Gastrocnemius medialis (tissue), 4 donors: Measurements from ENCODE around the gene PTH2. TPM values are rescaled to one million over a fixed set of nuclear protein-coding genes. Genes with fewer than 3 reads are reported as not detected.

Source experiments
- ATAC-seq, 2 donors: fragments of 150-250 bp; one replicate each; pipeline ENCODE4 v1.9.1; 2016
- DNase-seq, 2 donors: peaks; one replicate each; pipeline ENCODE4 v3.0.0-alpha.2; 2019
- H3K27ac ChIP-seq, 4 donors: fragments of 200-600 bp; sonication (generic); 1 replicate in 1 of 4; 2 replicates in 3 of 4; pipeline ENCODE4 v1.5.1; 2016 to 2018; ENCODE audit warnings: mild to moderate bottlenecking in 2 of 4, moderate library complexity in 1 of 4
- H3K27me3 ChIP-seq, 3 donors: fragments of 200-600 bp; sonication (generic) in 2 of 3; 1 replicate in 1 of 3; 2 replicates in 2 of 3; pipeline versions ENCODE4 v1.5.1 to v1.6.0; 2016 to 2019; ENCODE audit warnings: mild to moderate bottlenecking in 1 of 3, moderate library complexity in 1 of 3
- H3K36me3 ChIP-seq, 2 donors: fragments of 200-600 bp; sonication (generic) in 1 of 2; one replicate each; pipeline ENCODE4 v1.5.1; 2017 to 2018
- H3K4me1 ChIP-seq, 2 donors: fragments of 200-600 bp; sonication (generic) in 1 of 2; one replicate each; pipeline ENCODE4 v1.5.1; 2016 to 2017; ENCODE audit warnings: mild to moderate bottlenecking in 2 of 2
- H3K4me3 ChIP-seq, 4 donors: fragments of 200-600 bp; sonication (generic) in 3 of 4; 1 replicate in 1 of 4; 2 replicates in 3 of 4; pipeline ENCODE4 v1.5.1; 2016 to 2019; ENCODE audit warnings: mild to moderate bottlenecking in 2 of 4
- H3K9me3 ChIP-seq, 3 donors: fragments of 200-600 bp; sonication (generic) in 2 of 3; 1 replicate in 1 of 3; 2 replicates in 2 of 3; pipeline ENCODE4 v1.5.1; 2016 to 2019
- POLR2A ChIP-seq, 2 donors: fragments of 450-650 bp; IDR thresholded peaks; one replicate each; pipeline ENCODE4 v1.6.1; 2017; ENCODE audit warnings: antibody characterized with exemption in 2 of 2, mild to moderate bottlenecking in 2 of 2, moderate library complexity in 2 of 2
- in situ Hi-C, 4 donors: fragments of 200-750 bp; cut with MboI; loops; one replicate each; pipeline versions ENCODE4 v1.15.0 to v1.8.0; 2017; ENCODE audit warnings: low sequenced_read_pairs in 4 of 4
- intact Hi-C: fragments of 100-400 bp; cut with DNase I; formaldehyde crosslinking; loops from one replicate; pipeline ENCODE4 v1.15.1; 2023; ENCODE audit warnings: low total_unique reads
- total RNA-seq, 4 donors: library from RNA; depleted of rRNA; stranded (reverse); fragments of >200 nt; gene quantifications; one replicate each; pipeline versions ENCODE4 v1.1.0 to v1.2.3, GENCODE V29; 2016
- TF ChIP-seq, protein P1 (sequence below), 5 experiments: fragments of 450-650 bp in 3 of 5; fragments of 200-600 bp in 2 of 5; sonication (generic) in 2 of 5; IDR thresholded peaks in 4 of 5; conservative IDR thresholded peaks in 1 of 5; 1 replicate in 4 of 5; 2 replicates in 1 of 5; pipeline ENCODE4 v1.5.1; 2016 to 2019; ENCODE audit warnings: antibody characterized with exemption in 5 of 5, mild to moderate bottlenecking in 3 of 5, moderate library complexity in 3 of 5

The PTH2 gene
- total RNA-seq, 4 donors from 2014 or later = not detected

DNA sequence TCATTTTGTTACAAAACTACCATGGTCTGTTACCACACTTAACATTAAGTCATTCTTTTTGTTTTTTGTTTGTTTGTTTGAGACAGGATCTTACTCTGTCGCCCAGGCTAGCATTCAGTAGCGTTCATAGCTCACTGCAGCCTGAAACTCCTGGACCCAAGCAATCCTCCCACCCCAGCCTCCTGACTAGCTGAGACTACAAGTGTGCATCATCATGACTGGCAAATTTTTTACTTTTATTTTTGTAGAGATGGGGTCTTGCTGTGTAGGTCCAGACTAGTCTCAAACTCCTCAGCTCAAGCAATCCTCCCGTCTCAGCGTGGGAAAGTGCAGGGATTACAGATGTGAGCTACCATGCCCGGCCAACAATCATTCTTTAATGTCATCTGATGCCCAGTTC is 33.1 kb upstream of the PTH2 start:
- in situ Hi-C loops = no loop called here
- Histone ChIP-seq H3K4me3 (no peak overlapping the region), H3K27me3 (no peaks in the 10 kb centered on the region), H3K9me3 (no peaks in the 10 kb centered on the region), H3K4me1 (peaks cover 10 to 17% of the 10 kb centered on the region in 2 donors), H3K36me3 (no peaks in the 10 kb centered on the region), H3K27ac (peak overlapping the region; percentile 57 to 72 (median 64))
- no peak for TF ChIP-seq POLR2A (IDR thresholded peaks at IDR 0.05)
- TF ChIP-seq, protein P1, sequence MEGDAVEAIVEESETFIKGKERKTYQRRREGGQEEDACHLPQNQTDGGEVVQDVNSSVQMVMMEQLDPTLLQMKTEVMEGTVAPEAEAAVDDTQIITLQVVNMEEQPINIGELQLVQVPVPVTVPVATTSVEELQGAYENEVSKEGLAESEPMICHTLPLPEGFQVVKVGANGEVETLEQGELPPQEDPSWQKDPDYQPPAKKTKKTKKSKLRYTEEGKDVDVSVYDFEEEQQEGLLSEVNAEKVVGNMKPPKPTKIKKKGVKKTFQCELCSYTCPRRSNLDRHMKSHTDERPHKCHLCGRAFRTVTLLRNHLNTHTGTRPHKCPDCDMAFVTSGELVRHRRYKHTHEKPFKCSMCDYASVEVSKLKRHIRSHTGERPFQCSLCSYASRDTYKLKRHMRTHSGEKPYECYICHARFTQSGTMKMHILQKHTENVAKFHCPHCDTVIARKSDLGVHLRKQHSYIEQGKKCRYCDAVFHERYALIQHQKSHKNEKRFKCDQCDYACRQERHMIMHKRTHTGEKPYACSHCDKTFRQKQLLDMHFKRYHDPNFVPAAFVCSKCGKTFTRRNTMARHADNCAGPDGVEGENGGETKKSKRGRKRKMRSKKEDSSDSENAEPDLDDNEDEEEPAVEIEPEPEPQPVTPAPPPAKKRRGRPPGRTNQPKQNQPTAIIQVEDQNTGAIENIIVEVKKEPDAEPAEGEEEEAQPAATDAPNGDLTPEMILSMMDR (IDR thresholded peaks at IDR 0.05 in 4 of 5, conservative IDR thresholded peaks at IDR 0.05 in 1 of 5) = no peak
- intact Hi-C loops = no loop called here
- ATAC-seq = no peak
- DNase-seq = no peak

DNA sequence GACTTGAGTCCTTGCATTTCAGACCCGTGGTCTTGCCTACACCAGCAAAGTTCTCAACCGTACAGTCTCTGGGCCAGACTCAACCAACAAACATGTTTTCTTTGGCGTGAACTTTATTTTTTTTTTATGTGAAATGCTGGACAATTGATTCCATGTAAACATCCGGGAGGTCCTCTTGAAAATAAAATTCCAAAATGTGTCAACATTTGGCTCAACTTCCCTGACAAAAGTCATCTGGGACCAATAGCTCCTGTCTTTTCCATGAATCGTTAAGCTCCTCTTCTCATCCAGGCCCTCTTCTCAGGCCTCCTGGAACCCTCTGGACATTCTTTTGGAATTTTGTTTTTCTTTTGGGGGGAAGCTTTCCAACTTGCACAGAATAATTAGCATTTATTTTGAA is 32.5 kb upstream of the PTH2 start:
- TF ChIP-seq, protein P1 (IDR thresholded peaks at IDR 0.05 in 4 of 5, conservative IDR thresholded peaks at IDR 0.05 in 1 of 5) = no peak
- TF ChIP-seq POLR2A (IDR thresholded peaks at IDR 0.05) = no peak
- H3K9me3 ChIP-seq = no peaks in the 10 kb centered on the region
- DNase-seq (no peak), ATAC-seq (no peak)
- peaks cover 10 to 19% of the 10 kb centered on the region in 2 donors for H3K4me1 ChIP-seq
- no peak overlapping the region for H3K4me3 ChIP-seq
- in situ Hi-C loops (no loop called here), intact Hi-C loops (no loop called here)
- H3K27me3 ChIP-seq = no peaks in the 10 kb centered on the region
- no peaks in the 10 kb centered on the region for H3K36me3 ChIP-seq
- peak overlapping the region; percentile 57 to 72 (median 64) for H3K27ac ChIP-seq

GRCh38 chr19:49453757-49454240 is 30.6 kb upstream of the PTH2 start:
- H3K9me3 ChIP-seq = no peaks in the 10 kb centered on the region
- ATAC-seq = peak in 1 of 2 donors; percentile 4
- H3K4me1 ChIP-seq = peaks cover 15 to 29% of the 10 kb centered on the region in 2 donors
- H3K36me3 ChIP-seq = no peaks in the 10 kb centered on the region
- no peak for DNase-seq
- no peaks in the 10 kb centered on the region for H3K27me3 ChIP-seq
- peak overlapping the region; percentile 90 to 97 (median 96) for H3K27ac ChIP-seq
- intact Hi-C loops = loop anchor here (1.0 to 5.0 kb wide), 7 partner anchors 34 to 1349 kb away; partner anchors contain the start of genes FUZ, PRMT1, RPL13A and RPS11
- TF ChIP-seq, protein P1 (IDR thresholded peaks at IDR 0.05 in 4 of 5, conservative IDR thresholded peaks at IDR 0.05 in 1 of 5) = no peak
- peak overlapping the region; percentile 61 to 100 (median 78) for H3K4me3 ChIP-seq
- in situ Hi-C loops = no loop called here

DNA sequence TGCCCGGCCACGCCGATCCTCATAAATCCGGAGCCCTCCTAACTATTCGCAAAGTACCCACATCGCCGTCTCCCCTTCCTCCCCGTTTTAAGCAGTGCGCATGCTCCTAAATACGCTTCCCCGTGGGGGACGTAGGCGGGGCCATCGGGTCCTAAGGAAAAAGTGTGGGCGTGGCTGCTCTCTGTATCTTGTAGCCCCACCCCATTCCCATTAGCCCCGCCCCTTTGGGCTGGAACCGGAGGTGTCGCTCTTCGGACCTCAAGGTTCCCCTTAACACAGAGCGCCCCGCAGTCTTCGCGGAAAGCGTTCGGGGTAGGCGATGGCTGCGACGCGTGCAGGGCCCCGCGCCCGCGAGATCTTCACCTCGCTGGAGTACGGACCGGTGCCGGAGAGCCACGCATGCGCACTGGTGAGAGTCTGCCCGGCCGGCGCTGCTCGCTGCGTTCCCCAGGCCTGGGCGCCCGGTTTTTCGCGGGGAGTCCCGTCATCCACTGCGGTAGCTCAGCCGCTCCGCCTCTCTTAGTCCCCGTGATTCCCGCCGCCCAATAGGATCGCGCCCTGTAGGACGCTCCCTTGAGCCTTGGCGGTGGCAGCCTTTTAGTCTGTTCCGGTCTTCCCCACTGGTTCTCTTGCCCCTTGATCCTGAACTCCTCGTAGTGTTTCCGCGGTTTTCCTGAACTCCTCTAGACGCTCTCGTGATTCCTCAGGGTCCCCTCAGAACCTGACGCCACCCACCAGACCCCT is 29.9 kb upstream of the PTH2 start, which contains the start of gene ALDH16A1:
Gene ALDH16A1, plus strand, starts transcription at position 213 of the 744 bp plus-strand sequence. Its CDS starts 107 bp downstream, at position 320.
- H3K36me3 ChIP-seq = no peaks in the 10 kb centered on the region
- peak within 1 kb of the TSS; percentile 90 to 97 (median 96) for H3K27ac ChIP-seq
- no peaks in the 10 kb centered on the region for H3K9me3 ChIP-seq
- peak within 1 kb of the TSS; percentile 61 to 100 (median 78) for H3K4me3 ChIP-seq
- TF ChIP-seq, protein P1 (IDR thresholded peaks at IDR 0.05 in 4 of 5, conservative IDR thresholded peaks at IDR 0.05 in 1 of 5) = no peak
- TF ChIP-seq POLR2A (IDR thresholded peaks at IDR 0.05) = peak; percentile 78 to 86
- ATAC-seq (peak; percentile 80 to 84), DNase-seq (peak; percentile 98 to 99)
- intact Hi-C loops (loop anchor here (1.0 to 5.0 kb wide), 7 partner anchors 34 to 1349 kb away; partner anchors contain the start of genes FUZ, PRMT1, RPL13A and RPS11), in situ Hi-C loops (no loop called here)
- no peaks in the 10 kb centered on the region for H3K27me3 ChIP-seq
- H3K4me1 ChIP-seq = peaks cover 15 to 29% of the 10 kb centered on the region in 2 donors
